ENCODE data around the gene PTH2R.
"Not testable (repeated sequence)": the region's sequence is repeated elsewhere in the genome, so short reads cannot be mapped to it uniquely, and the experiment has no call there.

The PTH2R gene

DNA sequence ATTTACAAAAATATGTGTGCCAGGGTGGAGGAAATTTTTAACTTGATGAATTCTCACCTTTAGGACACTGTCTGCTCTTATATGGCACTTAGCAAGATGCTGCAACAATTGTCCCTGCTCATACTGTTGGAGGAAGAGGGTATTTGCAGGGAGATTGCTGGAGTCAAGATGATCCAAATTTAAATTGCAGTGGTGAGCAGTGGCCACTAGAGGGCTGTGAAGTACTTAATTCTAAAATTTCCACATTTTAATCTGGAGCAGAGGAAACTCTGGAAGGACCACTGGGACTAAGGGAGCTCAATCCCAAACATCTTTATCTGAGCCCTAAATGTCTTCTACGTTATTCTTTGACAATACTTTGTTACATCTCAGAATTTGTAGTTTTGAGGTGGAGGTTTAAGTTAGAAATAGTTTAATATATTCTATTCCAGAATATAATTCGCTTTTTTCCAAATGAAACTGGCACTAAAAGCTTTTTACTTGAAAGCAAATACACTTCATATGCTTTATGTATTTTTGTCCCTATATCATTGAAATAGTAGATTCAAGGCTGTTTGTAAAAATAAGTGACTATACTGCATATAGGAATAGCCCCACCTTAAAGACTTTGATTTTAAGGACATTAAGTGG, 33.0 kb upstream of the PTH2R start:
- ChIA-PET POLR2A (ENCODE audit: low non-redundant PET) (no interaction called here), CTCF (interaction anchor here (0.5 to 0.8 kb wide), 7 partner anchors 12 to 1769 kb away, joined by 3 to 5 read pairs (median 3); no protein-coding TSS in a partner anchor)
- TF ChIP-seq, protein P1, sequence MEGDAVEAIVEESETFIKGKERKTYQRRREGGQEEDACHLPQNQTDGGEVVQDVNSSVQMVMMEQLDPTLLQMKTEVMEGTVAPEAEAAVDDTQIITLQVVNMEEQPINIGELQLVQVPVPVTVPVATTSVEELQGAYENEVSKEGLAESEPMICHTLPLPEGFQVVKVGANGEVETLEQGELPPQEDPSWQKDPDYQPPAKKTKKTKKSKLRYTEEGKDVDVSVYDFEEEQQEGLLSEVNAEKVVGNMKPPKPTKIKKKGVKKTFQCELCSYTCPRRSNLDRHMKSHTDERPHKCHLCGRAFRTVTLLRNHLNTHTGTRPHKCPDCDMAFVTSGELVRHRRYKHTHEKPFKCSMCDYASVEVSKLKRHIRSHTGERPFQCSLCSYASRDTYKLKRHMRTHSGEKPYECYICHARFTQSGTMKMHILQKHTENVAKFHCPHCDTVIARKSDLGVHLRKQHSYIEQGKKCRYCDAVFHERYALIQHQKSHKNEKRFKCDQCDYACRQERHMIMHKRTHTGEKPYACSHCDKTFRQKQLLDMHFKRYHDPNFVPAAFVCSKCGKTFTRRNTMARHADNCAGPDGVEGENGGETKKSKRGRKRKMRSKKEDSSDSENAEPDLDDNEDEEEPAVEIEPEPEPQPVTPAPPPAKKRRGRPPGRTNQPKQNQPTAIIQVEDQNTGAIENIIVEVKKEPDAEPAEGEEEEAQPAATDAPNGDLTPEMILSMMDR (conservative IDR thresholded peaks at IDR 0.05; ENCODE audit: low read depth) = peak; percentile 91
- peak; percentile 52 for DNase-seq (ENCODE audit: low spot score)
- no peak overlapping the region for H3K27ac ChIP-seq

- POLR2A ChIA-PET (ENCODE audit: low non-redundant PET) = no interaction called here
- CTCF ChIA-PET = no interaction called here
- no peak for DNase-seq (ENCODE audit: low spot score)
- H3K27ac ChIP-seq = no peak overlapping the region
- TF ChIP-seq, protein P1 (conservative IDR thresholded peaks at IDR 0.05; ENCODE audit: low read depth) = no peak
Observed at GRCh38 chr2:208375491-208376068, 31.0 kb upstream of the PTH2R start.

- CTCF ChIA-PET; H3K27ac ChIP-seq; DNase-seq (ENCODE audit: low spot score); POLR2A ChIA-PET (ENCODE audit: low non-redundant PET): not testable (repeated sequence)
Observed at GRCh38 chr2:208377344-208377860, 29.2 kb upstream of the PTH2R start.

DNA sequence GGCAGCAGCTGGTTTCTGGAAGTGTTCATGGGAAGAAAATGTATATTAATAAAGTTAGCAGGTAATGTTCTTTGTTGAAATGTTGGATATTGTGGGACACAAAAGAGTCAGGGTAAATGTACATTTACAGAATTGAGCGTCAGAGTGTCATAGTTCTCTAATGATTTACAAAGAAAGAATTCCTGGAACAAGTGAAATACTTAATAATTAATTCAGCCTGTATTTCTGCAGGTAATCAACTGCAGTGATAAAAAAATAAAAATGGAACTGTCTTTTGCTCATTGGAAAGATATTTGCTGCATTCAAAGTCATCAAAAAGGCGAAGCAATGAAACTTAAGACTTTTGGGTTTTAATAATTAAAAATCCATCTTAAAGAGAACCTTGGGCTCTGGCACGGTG, 27.4 kb upstream of the PTH2R start:
- TF ChIP-seq, protein P1 (conservative IDR thresholded peaks at IDR 0.05; ENCODE audit: low read depth) = no peak
- H3K27ac ChIP-seq = no peak overlapping the region
- no peak for DNase-seq (ENCODE audit: low spot score)
- POLR2A ChIA-PET (ENCODE audit: low non-redundant PET) = no interaction called here
- CTCF ChIA-PET = no interaction called here

- CTCF ChIA-PET = no interaction called here
- no peak overlapping the region for H3K27ac ChIP-seq
- POLR2A ChIA-PET (ENCODE audit: low non-redundant PET) = no interaction called here
- no peak for DNase-seq (ENCODE audit: low spot score)
- TF ChIP-seq, protein P1 (conservative IDR thresholded peaks at IDR 0.05; ENCODE audit: low read depth) = no peak
Observed at GRCh38 chr2:208384637-208385036, 22.0 kb upstream of the PTH2R start.

DNA sequence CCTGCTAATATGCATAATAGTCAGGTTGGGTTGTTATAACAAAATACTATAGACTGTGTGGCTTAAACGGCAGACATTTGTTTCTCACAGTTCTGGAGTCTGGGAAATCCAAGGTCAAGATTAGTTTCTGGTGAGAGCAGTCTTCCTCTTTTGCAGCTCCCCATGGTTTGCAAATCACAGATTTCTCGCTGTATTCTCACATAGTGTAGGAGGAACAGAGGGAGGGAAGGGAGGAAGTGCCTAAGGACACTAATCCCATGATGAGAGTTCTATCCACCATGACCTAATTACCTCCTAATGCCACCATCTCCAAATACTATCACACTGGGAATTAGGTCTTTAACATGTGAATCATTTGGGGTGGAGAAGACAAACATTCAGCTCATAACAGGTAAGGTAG, 20.1 kb upstream of the PTH2R start:
- H3K27ac ChIP-seq = no peak overlapping the region
- CTCF ChIA-PET = no interaction called here
- POLR2A ChIA-PET (ENCODE audit: low non-redundant PET) = no interaction called here
- TF ChIP-seq, protein P1 (conservative IDR thresholded peaks at IDR 0.05; ENCODE audit: low read depth) = no peak
- no peak for DNase-seq (ENCODE audit: low spot score)

DNA sequence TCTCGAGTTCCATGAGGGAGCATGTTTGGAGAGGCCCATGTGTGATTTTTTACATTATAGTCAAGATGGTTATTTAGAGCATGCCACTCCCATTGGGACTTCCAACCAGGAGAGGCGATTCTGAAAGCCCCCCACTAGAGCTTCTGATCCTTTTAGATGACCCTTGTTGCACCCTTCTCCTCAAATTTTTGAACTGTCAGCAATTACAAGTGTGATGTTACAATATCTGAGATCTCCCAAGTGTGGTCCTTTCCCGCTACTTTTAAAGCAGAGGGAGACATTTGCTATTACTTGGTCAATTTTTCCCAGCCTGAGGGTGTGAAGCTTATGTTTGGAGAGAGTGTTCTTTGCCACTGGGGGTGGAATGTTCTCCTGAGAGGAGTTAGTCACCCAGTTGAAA, 16.7 kb upstream of the PTH2R start:
- CTCF ChIA-PET = interaction anchor here (0.6 to 1.2 kb wide), 2 partner anchors 16 to 39 kb away, joined by 5 read pairs; no protein-coding TSS in a partner anchor
- POLR2A ChIA-PET (ENCODE audit: low non-redundant PET) = no interaction called here
- no peak overlapping the region for H3K27ac ChIP-seq
- no peak for DNase-seq (ENCODE audit: low spot score)
- TF ChIP-seq, protein P1 (conservative IDR thresholded peaks at IDR 0.05; ENCODE audit: low read depth) = no peak
